SK-N-SH treated with all-trans-retinoic acid at 6 μM for 48 hours (cell line): ENCODE results near the gene SYNJ2.

Source experiments
- ARNTL ChIP-seq: fragments of 450-650 bp; formaldehyde crosslinking; IDR thresholded peaks from 2 replicates; pipeline ENCODE4 v1.5.0; 2020; ENCODE audit warnings: low read depth, mild to moderate bottlenecking, moderate library complexity, borderline replicate concordance
- CREB5 ChIP-seq: fragments of 250-450 bp; sonication (Bioruptor Pico); IDR thresholded peaks from 2 replicates; pipeline ENCODE4 v1.5.1; 2020; ENCODE audit warnings: low read depth, mild to moderate bottlenecking, moderate library complexity
- CSRNP3 ChIP-seq: fragments of 250-450 bp; sonication (Bioruptor Pico); IDR thresholded peaks from 2 replicates; pipeline ENCODE4 v1.5.1; 2021; ENCODE audit warnings: mild to moderate bottlenecking, moderate library complexity
- GLIS3 ChIP-seq: fragments of 250-450 bp; sonication (Bioruptor Pico); IDR thresholded peaks from 2 replicates; pipeline ENCODE4 v1.5.0; 2020; ENCODE audit warnings: mild to moderate bottlenecking, moderate library complexity
- ISL1 ChIP-seq: fragments of 250-450 bp; sonication (Bioruptor Pico); IDR thresholded peaks from 2 replicates; pipeline ENCODE4 v2.1.2; 2022; ENCODE audit warnings: mild to moderate bottlenecking, moderate library complexity
- PATZ1 ChIP-seq: fragments of 250-450 bp; sonication (Bioruptor Pico); IDR thresholded peaks from 2 replicates; pipeline ENCODE4 v1.8.0; 2020; ENCODE audit warnings: mild to moderate bottlenecking, moderate library complexity, borderline replicate concordance
- RARB ChIP-seq: fragments of 250-450 bp; sonication (Bioruptor Pico); IDR thresholded peaks from 2 replicates; pipeline ENCODE4 v1.8.0; 2021; ENCODE audit warnings: mild to moderate bottlenecking, moderate library complexity
- TSHZ2 ChIP-seq: fragments of 250-450 bp; sonication (Bioruptor Pico); IDR thresholded peaks from 2 replicates; pipeline ENCODE4 v1.5.0; 2020; ENCODE audit warnings: mild to moderate bottlenecking, moderate library complexity
- ZC3H10 ChIP-seq: fragments of 250-450 bp; sonication (Bioruptor Pico); IDR thresholded peaks from 2 replicates; pipeline ENCODE4 v1.5.1; 2021; ENCODE audit warnings: mild to moderate bottlenecking, moderate library complexity
- ZFP3 ChIP-seq: fragments of 250-450 bp; sonication (Bioruptor Pico); IDR thresholded peaks from 2 replicates; pipeline ENCODE4 v1.5.0; 2020; ENCODE audit warnings: mild to moderate bottlenecking, moderate library complexity

GRCh38 chr6:158044525-158044888 is 62.8 kb downstream of the SYNJ2 start:
- TF ChIP-seq ARNTL (CRISPR knock-in tag) (no peak), CREB5 (no peak), PATZ1 (no peak), TSHZ2 (CRISPR knock-in tag) (no peak), RARB (CRISPR knock-in tag) (no peak), ZFP3 (CRISPR knock-in tag) (no peak), CSRNP3 (CRISPR knock-in tag) (no peak), ISL1 (no peak), ZC3H10 (CRISPR knock-in tag) (no peak), GLIS3 (CRISPR knock-in tag) (no peak)
